Trophoblast cell (in vitro differentiated cells and primary cell): ENCODE results near the gene ADAM15.
A peak's percentile ranks its signal among the peaks of the same experiment; 100 is the strongest.

Source experiments
- DNase-seq, 2 donors: peaks; one replicate each; pipeline ENCODE4 v3.0.0-alpha.2; 2016
- H2AFZ ChIP-seq: 2 replicates; pipeline ENCODE4 v1.6.1; 2013; ENCODE audit warnings: low read length, moderate library complexity, mild to moderate bottlenecking; ENCODE audit not compliant: insufficient read depth, poor library complexity
- H2AK5ac ChIP-seq: 2 replicates; pipeline ENCODE4 v1.6.1; 2013; ENCODE audit warnings: mild to moderate bottlenecking, low read length
- H2BK120ac ChIP-seq: 2 replicates; pipeline ENCODE4 v1.6.1; 2013; ENCODE audit warnings: low read length, mild to moderate bottlenecking, moderate library complexity; ENCODE audit not compliant: insufficient read depth, poor library complexity
- H2BK12ac ChIP-seq: 2 replicates; pipeline ENCODE4 v1.6.1; 2013; ENCODE audit warnings: mild to moderate bottlenecking, low read length, moderate library complexity
- H2BK5ac ChIP-seq: 2 replicates; pipeline ENCODE4 v1.6.1; 2013; ENCODE audit warnings: low read length, low read depth, moderate library complexity, mild to moderate bottlenecking; ENCODE audit not compliant: poor library complexity
- H3K14ac ChIP-seq: 2 replicates; pipeline ENCODE4 v1.6.1; 2013; ENCODE audit warnings: mild to moderate bottlenecking, low read length
- H3K18ac ChIP-seq: 2 replicates; pipeline ENCODE4 v1.6.1; 2013; ENCODE audit warnings: mild to moderate bottlenecking, low read length
- H3K23ac ChIP-seq: 2 replicates; pipeline ENCODE4 v1.6.1; 2013; ENCODE audit warnings: low read length
- H3K27ac ChIP-seq: 2 replicates; pipeline ENCODE4 v1.5.1; 2013; ENCODE audit warnings: low read depth, mild to moderate bottlenecking, inconsistent platforms, low read length, moderate library complexity
- H3K27me3 ChIP-seq: 2 replicates; pipeline ENCODE4 v1.6.1; 2013; ENCODE audit warnings: inconsistent platforms, mild to moderate bottlenecking, low read length, moderate library complexity; ENCODE audit not compliant: insufficient read depth
- H3K36me3 ChIP-seq, 2 experiments: 1 replicate in 1 of 2; 2 replicates in 1 of 2; pipeline ENCODE4 v1.6.1; 2013; ENCODE audit warnings: low read length in 2 of 2, mild to moderate bottlenecking in 2 of 2, moderate library complexity in 1 of 2; ENCODE audit not compliant: insufficient read depth in 2 of 2, control insufficient read depth in 1 of 2
- H3K4ac ChIP-seq: 2 replicates; pipeline ENCODE4 v1.6.1; 2013; ENCODE audit warnings: low read depth, mild to moderate bottlenecking, low read length, moderate library complexity
- H3K4me1 ChIP-seq, 2 experiments: 1 replicate in 1 of 2; 2 replicates in 1 of 2; pipeline ENCODE4 v1.6.1; 2013; ENCODE audit warnings: low read length in 2 of 2, mild to moderate bottlenecking in 2 of 2, moderate library complexity in 1 of 2; ENCODE audit not compliant: insufficient read depth in 2 of 2, control insufficient read depth in 1 of 2
- H3K4me2 ChIP-seq: 2 replicates; pipeline ENCODE4 v1.6.1; 2013; ENCODE audit warnings: inconsistent platforms, mild to moderate bottlenecking, low read length, moderate library complexity
- H3K4me3 ChIP-seq: 2 replicates; pipeline ENCODE4 v1.5.1; 2013; ENCODE audit warnings: mild to moderate bottlenecking, low read depth, low read length, inconsistent platforms
- H3K79me1 ChIP-seq: one replicate; pipeline ENCODE4 v1.6.1; 2013; ENCODE audit warnings: low read length
- H3K79me2 ChIP-seq: 2 replicates; pipeline ENCODE4 v1.6.1; 2013; ENCODE audit warnings: low read length, mild to moderate bottlenecking; ENCODE audit not compliant: control insufficient read depth, insufficient read depth, poor library complexity
- H3K9ac ChIP-seq: 2 replicates; pipeline ENCODE4 v1.6.1; 2013; ENCODE audit warnings: mild to moderate bottlenecking, low read length
- H3K9me3 ChIP-seq: 2 replicates; pipeline ENCODE4 v1.6.1; 2013; ENCODE audit warnings: low read depth, mild to moderate bottlenecking, control low read depth, inconsistent platforms, low read length; ENCODE audit not compliant: insufficient read depth
- H4K12ac ChIP-seq: 2 replicates; pipeline ENCODE4 v1.6.1; 2013; ENCODE audit warnings: low read depth, mild to moderate bottlenecking, low read length, moderate library complexity
- H4K8ac ChIP-seq: 2 replicates; pipeline ENCODE4 v1.6.1; 2013; ENCODE audit warnings: low read depth, mild to moderate bottlenecking, low read length, moderate library complexity
- H4K91ac ChIP-seq: one replicate; pipeline ENCODE4 v1.6.1; 2013; ENCODE audit warnings: low read depth, mild to moderate bottlenecking, low read length, moderate library complexity
- WGBS: extraction: QIAGEN DNeasy Blood & Tissue Kit; methylation state at CpG from one replicate; pipeline ENCODE4 v1.1.7; 2013; ENCODE audit warnings: missing lambda C conversion rate; ENCODE audit not compliant: insufficient read length, insufficient coverage; ENCODE audit errors: extremely low coverage; 5-methylcytosine and 5-hydroxymethylcytosine counted together

Gene ADAM15

DNA sequence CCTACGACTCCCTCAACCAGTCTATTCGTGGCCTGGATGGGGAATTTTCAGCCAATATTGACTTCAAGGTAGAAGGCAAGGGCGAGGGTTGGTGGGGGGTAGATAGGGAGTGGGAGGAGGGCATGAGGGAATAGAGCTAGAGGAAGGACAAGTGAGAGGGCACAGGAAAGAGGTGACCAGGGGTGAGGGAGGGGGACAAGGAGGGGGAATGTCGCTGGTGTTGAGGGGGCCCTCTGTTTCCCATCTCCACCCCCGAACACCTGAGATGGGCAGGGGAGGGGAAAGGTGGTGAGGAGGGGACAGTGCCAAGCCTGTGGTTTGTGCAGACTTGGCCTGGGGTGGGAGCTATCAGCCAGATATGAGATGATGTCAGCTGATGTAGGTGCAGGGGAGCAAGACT, 8.3 kb upstream of the ADAM15 start:
- Histone ChIP-seq H4K12ac (no peak overlapping the region), H3K14ac (no peak overlapping the region), H3K9me3 (no peaks in the 10 kb centered on the region), H3K4me1 (peaks cover 9 to 11% of the 10 kb centered on the region in 2 experiments), H2AFZ (no peak overlapping the region), H2BK120ac (no peak overlapping the region), H3K27ac (no peak overlapping the region), H4K91ac (no peak overlapping the region), H3K4ac (no peak overlapping the region), H3K4me2 (no peak overlapping the region), H3K9ac (no peak overlapping the region), H4K8ac (no peak overlapping the region), H3K18ac (no peak overlapping the region), H3K36me3 (no peaks in the 10 kb centered on the region), H3K4me3 (no peak overlapping the region), H2AK5ac (no peak overlapping the region), H3K79me2 (no peaks in the 10 kb centered on the region), H2BK5ac (no peak overlapping the region), H2BK12ac (no peak overlapping the region), H3K23ac (no peak overlapping the region), H3K27me3 (no peaks in the 10 kb centered on the region), H3K79me1 (peaks cover 3% of the 10 kb centered on the region)
- WGBS = no CpG with 5 or more reads among the region's 5 CpGs
- no peak for DNase-seq

- Histone ChIP-seq H4K12ac (no peak overlapping the region), H2AK5ac (no peak overlapping the region), H3K4ac (no peak overlapping the region), H3K4me1 (peaks cover 5 to 6% of the 10 kb centered on the region in 2 experiments), H3K4me3 (no peak overlapping the region), H3K79me2 (no peaks in the 10 kb centered on the region), H3K4me2 (no peak overlapping the region), H3K23ac (no peak overlapping the region), H3K18ac (no peak overlapping the region), H3K9me3 (no peaks in the 10 kb centered on the region), H4K91ac (no peak overlapping the region), H3K79me1 (peaks cover 3% of the 10 kb centered on the region), H3K27me3 (no peaks in the 10 kb centered on the region), H3K27ac (no peak overlapping the region), H3K36me3 (no peaks in the 10 kb centered on the region), H2AFZ (no peak overlapping the region), H2BK5ac (no peak overlapping the region), H4K8ac (no peak overlapping the region), H3K14ac (no peak overlapping the region), H2BK120ac (no peak overlapping the region), H2BK12ac (no peak overlapping the region), H3K9ac (no peak overlapping the region)
- WGBS = no CpG with 5 or more reads among the region's 12 CpGs
- DNase-seq = no peak
Observed at GRCh38 chr1:155043301-155043702, 7.8 kb upstream of the ADAM15 start.

DNA sequence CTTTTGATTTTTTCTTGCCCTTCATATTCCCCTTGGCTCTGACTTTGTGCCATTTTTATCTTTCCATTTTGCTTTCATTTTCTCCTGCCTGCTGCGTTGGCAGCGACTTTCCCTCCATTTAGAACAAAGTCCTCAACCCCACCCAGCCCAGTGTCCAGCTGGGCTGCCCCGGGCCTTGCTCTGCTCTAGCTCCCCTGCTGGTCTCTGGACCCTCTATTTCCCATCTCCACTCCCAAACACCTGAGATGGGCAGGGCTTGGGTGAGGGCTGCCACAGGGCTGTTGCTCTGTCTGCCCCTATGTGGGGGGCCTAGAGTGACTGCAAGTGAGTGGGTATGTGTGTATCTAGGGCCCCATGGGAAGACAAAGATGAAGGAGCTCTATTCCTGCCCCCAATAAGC, 7.3 kb upstream of the ADAM15 start:
- Histone ChIP-seq H3K4me3 (no peak overlapping the region), H2AK5ac (no peak overlapping the region)

DNA sequence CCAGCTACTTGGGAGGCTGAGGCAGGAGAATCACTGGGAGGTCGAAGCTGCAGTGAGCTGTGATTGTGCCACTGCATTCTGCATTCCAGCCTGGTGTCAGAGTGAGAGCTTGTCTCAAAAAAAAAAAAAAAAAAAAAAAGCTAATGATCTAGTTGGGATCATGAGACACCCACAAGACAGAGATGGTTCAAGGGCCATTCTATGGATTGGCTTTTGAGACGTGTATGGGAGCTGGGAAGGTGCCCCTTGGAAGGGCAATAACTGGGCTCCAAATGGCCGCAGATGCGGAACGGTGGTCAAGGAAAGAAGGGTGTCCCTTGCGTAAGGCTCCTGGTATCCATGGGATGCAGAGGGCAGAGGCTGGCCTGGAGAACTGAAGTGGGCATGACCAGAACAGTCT, 6.8 kb upstream of the ADAM15 start:
- DNase-seq = no peak
- no peak overlapping the region for H3K4me2 ChIP-seq
- peaks cover 3% of the 10 kb centered on the region for H3K79me1 ChIP-seq
- peak overlapping the region; percentile 26 for H2AFZ ChIP-seq
- peak overlapping the region; percentile 4 for H4K8ac ChIP-seq
- no peak overlapping the region for H2BK5ac ChIP-seq
- no peaks in the 10 kb centered on the region for H3K9me3 ChIP-seq
- WGBS = no CpG with 5 or more reads among the region's 6 CpGs
- H3K27me3 ChIP-seq = no peaks in the 10 kb centered on the region
- no peak overlapping the region for H3K14ac ChIP-seq
- H3K18ac ChIP-seq = no peak overlapping the region
- H3K23ac ChIP-seq = no peak overlapping the region
- H3K4me1 ChIP-seq = peaks cover 0 to 4% of the 10 kb centered on the region in 2 experiments
- no peak overlapping the region for H3K9ac ChIP-seq
- H3K79me2 ChIP-seq = no peaks in the 10 kb centered on the region
- H2BK12ac ChIP-seq = no peak overlapping the region
- no peak overlapping the region for H3K4me3 ChIP-seq
- no peaks in the 10 kb centered on the region for H3K36me3 ChIP-seq
- no peak overlapping the region for H4K12ac ChIP-seq
- no peak overlapping the region for H2BK120ac ChIP-seq
- no peak overlapping the region for H3K4ac ChIP-seq
- H2AK5ac ChIP-seq = no peak overlapping the region
- H3K27ac ChIP-seq = no peak overlapping the region
- H4K91ac ChIP-seq = no peak overlapping the region

More for the DNA sequence above, 7.3 kb upstream of the ADAM15 start:
- Histone ChIP-seq H3K18ac (no peak overlapping the region), H3K4me1 (peaks cover 0 to 4% of the 10 kb centered on the region in 2 experiments), H3K27ac (no peak overlapping the region), H4K8ac (no peak overlapping the region), H2BK5ac (no peak overlapping the region), H3K36me3 (no peaks in the 10 kb centered on the region), H4K12ac (no peak overlapping the region), H3K4ac (no peak overlapping the region), H3K9ac (no peak overlapping the region), H2AFZ (no peak overlapping the region), H3K14ac (no peak overlapping the region), H3K79me2 (no peaks in the 10 kb centered on the region), H3K4me2 (no peak overlapping the region), H3K27me3 (no peaks in the 10 kb centered on the region), H2BK12ac (no peak overlapping the region), H4K91ac (peak overlapping the region; percentile 8), H3K79me1 (peaks cover 3% of the 10 kb centered on the region), H2BK120ac (no peak overlapping the region), H3K23ac (no peak overlapping the region), H3K9me3 (no peaks in the 10 kb centered on the region)
- no peak for DNase-seq
- WGBS = no CpG with 5 or more reads among the region's 3 CpGs
